ENCODE results near the gene TAL2.

Gene TAL2

DNA sequence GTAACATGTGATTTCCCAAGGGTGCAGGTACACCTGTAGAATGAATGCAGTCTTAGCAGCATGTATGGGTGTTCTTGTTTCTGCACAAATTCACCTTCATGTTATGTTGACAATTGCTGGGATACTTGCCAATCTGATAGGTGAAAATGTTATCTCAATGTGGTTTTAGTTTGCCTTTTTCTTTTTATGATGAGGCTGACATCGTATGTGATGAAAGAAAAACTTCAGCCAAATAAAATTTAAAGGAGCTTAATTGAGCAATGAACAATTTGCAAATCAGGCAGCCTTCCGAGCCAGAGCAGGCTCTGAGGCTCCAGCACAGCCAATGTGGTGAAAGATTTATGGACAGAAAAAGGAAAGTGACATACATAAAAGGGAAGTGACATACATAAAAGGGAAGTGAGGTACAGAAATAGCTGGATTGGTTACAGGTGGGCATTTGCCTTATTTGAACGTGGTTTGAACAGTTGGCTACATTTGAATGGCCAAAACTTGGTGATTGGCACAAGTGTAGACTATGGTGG, 10.5 kb downstream of the TAL2 start:
- no peak overlapping the region for H3K4me3 ChIP-seq (replicated peaks in 1 of 2; ENCODE audit: low read depth in 2 of 2, low read length in 2 of 2)
- DNase-seq (ENCODE audit: low read depth in 2 of 2): no peak
- TF ChIP-seq, protein P1, sequence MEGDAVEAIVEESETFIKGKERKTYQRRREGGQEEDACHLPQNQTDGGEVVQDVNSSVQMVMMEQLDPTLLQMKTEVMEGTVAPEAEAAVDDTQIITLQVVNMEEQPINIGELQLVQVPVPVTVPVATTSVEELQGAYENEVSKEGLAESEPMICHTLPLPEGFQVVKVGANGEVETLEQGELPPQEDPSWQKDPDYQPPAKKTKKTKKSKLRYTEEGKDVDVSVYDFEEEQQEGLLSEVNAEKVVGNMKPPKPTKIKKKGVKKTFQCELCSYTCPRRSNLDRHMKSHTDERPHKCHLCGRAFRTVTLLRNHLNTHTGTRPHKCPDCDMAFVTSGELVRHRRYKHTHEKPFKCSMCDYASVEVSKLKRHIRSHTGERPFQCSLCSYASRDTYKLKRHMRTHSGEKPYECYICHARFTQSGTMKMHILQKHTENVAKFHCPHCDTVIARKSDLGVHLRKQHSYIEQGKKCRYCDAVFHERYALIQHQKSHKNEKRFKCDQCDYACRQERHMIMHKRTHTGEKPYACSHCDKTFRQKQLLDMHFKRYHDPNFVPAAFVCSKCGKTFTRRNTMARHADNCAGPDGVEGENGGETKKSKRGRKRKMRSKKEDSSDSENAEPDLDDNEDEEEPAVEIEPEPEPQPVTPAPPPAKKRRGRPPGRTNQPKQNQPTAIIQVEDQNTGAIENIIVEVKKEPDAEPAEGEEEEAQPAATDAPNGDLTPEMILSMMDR (IDR thresholded peaks at IDR 0.05; ENCODE audit: low read depth, low read length): no peak

DNA sequence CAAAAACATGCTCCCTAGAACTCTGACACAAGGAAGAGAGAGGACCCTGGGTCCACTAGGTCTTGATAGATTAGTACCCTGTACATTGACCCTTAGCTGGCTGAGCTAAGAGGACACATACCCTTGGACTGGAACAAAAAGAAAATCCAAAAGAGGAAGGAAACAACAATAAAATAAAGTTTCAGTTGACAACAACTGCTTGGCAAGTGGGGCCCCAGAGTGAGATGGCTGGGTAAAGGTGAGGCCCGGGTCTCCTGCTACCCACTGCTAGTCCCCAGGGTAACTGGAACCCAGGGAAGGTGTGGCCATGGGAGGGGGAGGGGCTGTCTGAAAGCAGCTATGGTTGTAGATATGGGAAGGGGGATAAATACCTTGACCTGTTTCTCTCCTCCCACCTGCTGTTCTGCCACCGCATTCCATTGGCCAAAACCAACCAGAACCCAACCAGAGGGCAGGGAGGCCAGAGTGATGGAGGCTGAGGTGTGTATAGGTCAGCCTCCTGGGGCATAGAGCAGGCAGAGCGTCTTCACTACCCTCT, 11.7 kb downstream of the TAL2 start:
- DNase-seq (ENCODE audit: low read depth in 2 of 2): no peak
- no peak overlapping the region for H3K4me3 ChIP-seq (replicated peaks in 1 of 2; ENCODE audit: low read depth in 2 of 2, low read length in 2 of 2)
- TF ChIP-seq, protein P1 (IDR thresholded peaks at IDR 0.05; ENCODE audit: low read depth, low read length): no peak

DNA sequence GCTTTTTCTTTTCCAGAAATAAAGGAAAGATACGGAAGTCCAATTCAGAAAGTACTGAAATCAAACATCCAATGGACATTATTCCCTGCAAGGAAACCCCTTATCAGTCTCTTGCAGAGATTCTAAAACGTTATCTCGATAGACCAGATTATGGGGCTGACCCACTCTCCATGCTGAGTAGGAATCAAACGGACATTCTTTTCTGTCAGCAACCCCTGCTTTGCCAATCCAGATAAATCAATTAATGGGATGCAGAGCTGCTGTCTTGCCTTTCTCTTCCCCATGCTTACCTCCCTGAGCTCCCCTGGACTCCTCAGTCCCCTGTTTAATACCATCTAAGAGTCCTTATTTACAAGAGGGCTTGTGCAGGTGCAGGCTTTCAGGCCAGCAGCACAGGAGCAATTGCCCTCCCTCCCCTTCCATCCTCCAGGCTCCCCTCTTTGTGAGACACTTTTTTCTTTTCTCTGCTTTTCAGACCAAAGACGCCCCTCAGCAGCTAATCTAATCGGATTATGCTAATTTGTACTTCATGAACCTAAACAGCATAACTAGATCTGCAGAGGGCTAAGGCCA, 14.2 kb downstream of the TAL2 start:
- TF ChIP-seq, protein P1 (IDR thresholded peaks at IDR 0.05; ENCODE audit: low read depth, low read length): no peak
- no peak for DNase-seq (ENCODE audit: low read depth in 2 of 2)
- H3K4me3 ChIP-seq (replicated peaks in 1 of 2; ENCODE audit: low read depth in 2 of 2, low read length in 2 of 2): no peak overlapping the region

DNA sequence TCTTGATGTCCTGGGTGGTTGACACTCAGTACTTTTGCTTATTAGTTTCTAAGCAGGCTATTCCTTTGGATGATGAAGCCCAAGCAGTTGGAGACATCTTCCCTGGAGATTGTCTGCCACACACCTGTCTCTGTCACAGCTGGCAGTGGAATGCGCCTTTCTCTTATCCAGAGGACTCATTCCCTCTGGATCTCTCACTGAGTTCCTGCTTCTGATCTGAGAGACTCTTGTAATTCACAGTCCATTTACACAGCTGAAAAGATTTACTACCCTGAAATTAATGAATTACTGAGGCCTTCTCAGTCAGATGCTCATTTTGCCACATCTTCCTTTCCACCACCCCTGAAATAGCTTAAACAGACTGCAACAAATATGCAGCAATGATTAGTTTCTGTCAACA, 15.9 kb downstream of the TAL2 start:
- DNase-seq (ENCODE audit: low read depth in 2 of 2): no peak
- TF ChIP-seq, protein P1 (IDR thresholded peaks at IDR 0.05; ENCODE audit: low read depth, low read length): no peak
- no peak overlapping the region for H3K4me3 ChIP-seq (replicated peaks in 1 of 2; ENCODE audit: low read depth in 2 of 2, low read length in 2 of 2)

DNA sequence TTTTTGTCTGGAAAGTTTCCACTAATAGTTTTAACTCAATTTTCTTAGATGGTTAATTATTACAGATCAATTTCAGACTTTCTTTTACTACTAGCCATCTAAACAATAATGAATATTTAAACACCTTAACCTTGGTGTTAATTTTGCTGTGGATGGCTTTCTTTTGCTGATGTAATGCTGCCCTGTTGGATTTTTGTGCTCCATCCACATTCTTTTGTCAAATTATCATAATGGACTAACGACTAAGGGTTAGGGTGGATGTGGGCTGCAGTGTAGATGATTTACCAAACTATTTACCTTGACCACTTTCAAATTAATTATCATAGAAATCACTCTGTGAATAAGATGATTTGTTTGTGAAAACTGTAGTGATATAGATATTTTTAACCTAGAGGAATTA, 16.5 kb downstream of the TAL2 start:
- TF ChIP-seq, protein P1 (IDR thresholded peaks at IDR 0.05; ENCODE audit: low read depth, low read length): no peak
- no peak overlapping the region for H3K4me3 ChIP-seq (replicated peaks in 1 of 2; ENCODE audit: low read depth in 2 of 2, low read length in 2 of 2)
- DNase-seq (ENCODE audit: low read depth in 2 of 2): no peak

DNA sequence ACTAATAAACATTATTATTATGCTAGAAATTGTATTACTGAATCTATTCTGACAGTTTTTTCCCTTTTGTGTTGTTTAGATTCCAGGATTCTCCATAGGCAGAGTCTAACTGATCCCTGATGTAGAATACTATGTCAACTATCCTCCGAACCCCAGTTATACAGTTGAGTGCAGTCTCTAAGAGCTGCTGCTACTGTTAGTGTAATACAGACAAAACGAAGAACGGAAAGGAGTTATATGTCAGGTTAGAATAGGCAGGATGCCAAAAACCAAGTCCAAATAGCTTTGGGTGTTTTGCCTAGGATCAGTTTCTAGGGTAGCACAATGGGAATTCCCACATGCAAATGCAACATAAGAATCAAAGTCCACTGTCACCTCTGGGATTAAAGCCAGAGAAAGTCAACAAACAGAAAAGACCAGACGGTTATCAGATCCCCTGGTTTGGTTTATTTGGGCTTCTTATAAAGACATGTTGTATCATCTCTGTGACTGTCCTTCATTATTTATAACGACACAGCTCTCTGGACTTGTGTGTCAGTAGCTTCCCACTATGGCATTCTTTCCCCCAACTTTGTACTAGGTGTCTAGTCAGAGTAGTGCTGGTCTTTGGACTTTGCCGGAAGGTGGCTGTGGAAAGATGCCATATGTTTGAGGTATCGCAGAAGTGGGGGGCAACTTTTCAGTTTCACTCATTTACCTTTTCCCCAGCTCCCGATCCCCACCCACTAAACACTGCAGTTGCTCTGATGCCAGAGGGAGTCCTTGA, 17.2 kb downstream of the TAL2 start:
- DNase-seq (ENCODE audit: low read depth in 2 of 2): no peak
- H3K4me3 ChIP-seq (replicated peaks in 1 of 2; ENCODE audit: low read depth in 2 of 2, low read length in 2 of 2): no peak overlapping the region
- TF ChIP-seq, protein P1 (IDR thresholded peaks at IDR 0.05; ENCODE audit: low read depth, low read length): no peak
